Keratinocyte (primary cell): ENCODE measurements around the gene OR10A4.

Source experiments
- CTCF ChIP-seq, 3 experiments: IDR thresholded peaks in 1 of 3; conservative IDR thresholded peaks in 1 of 3; optimal IDR thresholded peaks in 1 of 3; 2 replicates in 2 of 3; 3 replicates in 1 of 3; pipeline versions ENCODE3 to v1.5.1; 2011; ENCODE audit warnings: low read length in 3 of 3, mild to moderate bottlenecking in 3 of 3, moderate library complexity in 2 of 3, control low read depth in 1 of 3, inconsistent platforms in 1 of 3; ENCODE audit not compliant: insufficient read depth in 2 of 3; ENCODE audit errors: extremely low read depth in 1 of 3
- EZH2 ChIP-seq: IDR thresholded peaks from one replicate; pipeline ENCODE4 v1.6.1; 2012; ENCODE audit warnings: inconsistent platforms, mild to moderate bottlenecking, low read length, moderate library complexity

DNA sequence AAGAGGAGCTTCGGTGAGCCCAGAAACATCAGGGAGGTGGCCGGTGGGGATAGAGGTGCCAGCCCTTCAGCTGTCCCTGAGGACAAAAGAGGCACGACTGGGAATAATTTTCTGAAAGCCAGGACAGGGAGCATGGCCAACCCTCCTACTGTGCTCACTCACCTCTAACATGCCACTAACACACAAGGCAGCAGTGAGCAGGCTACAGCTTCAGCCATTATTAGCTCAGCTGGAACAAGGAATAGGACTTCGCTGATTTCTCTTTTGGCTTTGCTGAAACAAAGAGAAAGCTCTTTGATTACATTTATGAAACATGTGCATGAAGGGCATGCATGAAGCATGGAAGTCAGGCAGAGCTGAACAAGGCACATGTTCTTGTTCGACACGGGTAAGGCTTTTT lies 43.1 kb upstream of the OR10A4 start:
- no peak for TF ChIP-seq CTCF (optimal IDR thresholded peaks at IDR 0.05 in 1 of 3, IDR thresholded peaks at IDR 0.05 in 1 of 3, conservative IDR thresholded peaks at IDR 0.05 in 1 of 3; ENCODE audit: extremely low read depth in 1 of 3, insufficient read depth in 2 of 3, low read length in 3 of 3)
- no peak for TF ChIP-seq EZH2
